ENCODE data around the gene SFXN5. TPM values are rescaled to one million over a fixed set of nuclear protein-coding genes. Genes with fewer than 3 reads are reported as not detected.

The SFXN5 gene
- total RNA-seq, 1 experiment from 2014 or later = 22.0 TPM

DNA sequence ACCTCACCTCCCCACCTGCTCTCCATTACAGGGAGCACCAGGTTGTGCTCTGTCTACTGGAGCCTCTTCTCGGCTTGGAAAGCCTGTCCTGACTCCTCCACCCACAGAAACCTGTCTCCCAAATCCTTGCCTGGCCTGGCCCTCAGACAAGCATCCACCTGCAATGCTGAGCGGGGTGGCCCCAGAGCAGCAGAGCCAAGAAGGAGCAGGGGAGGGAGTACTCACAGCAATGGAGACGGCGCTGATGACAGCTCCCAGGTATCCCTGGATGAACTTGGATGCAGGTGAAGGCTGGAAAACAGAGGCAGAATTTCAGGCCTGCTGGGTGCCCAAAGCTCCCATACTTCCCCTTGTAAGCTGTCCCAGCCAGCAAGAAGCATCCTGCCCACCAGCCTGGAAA is 72.8 kb downstream of the SFXN5 start:
- H3K4me1 ChIP-seq (ENCODE audit: insufficient read depth, low read length) = peaks cover 12% of the 10 kb centered on the region
- no peaks in the 10 kb centered on the region for H3K9me2 ChIP-seq (replicated peaks; ENCODE audit: low read length)
- no peaks in the 10 kb centered on the region for H3K79me2 ChIP-seq (ENCODE audit: low read length)
- CTCF ChIA-PET = no interaction called here
- no peaks in the 10 kb centered on the region for H4K20me1 ChIP-seq (ENCODE audit: low read length)
- no peaks in the 10 kb centered on the region for H3K9me3 ChIP-seq (ENCODE audit: low read length)
- no peak overlapping the region for H2AFZ ChIP-seq (ENCODE audit: low read length)
- H3K4me3 ChIP-seq (ENCODE audit: low read length) = no peak overlapping the region
- no peak overlapping the region for H3K9ac ChIP-seq (ENCODE audit: low read length)
- H3F3A ChIP-seq (ENCODE audit: low read length, unreplicated experiment) = no peaks in the 10 kb centered on the region
- TF ChIP-seq EZH2phosphoT487 (IDR thresholded peaks at IDR 0.05; ENCODE audit: borderline replicate concordance, low read length) (no peak), EZH2 (IDR thresholded peaks at IDR 0.05; ENCODE audit: low read length, unreplicated experiment) (no peak)
- TF ChIP-seq, protein P1, sequence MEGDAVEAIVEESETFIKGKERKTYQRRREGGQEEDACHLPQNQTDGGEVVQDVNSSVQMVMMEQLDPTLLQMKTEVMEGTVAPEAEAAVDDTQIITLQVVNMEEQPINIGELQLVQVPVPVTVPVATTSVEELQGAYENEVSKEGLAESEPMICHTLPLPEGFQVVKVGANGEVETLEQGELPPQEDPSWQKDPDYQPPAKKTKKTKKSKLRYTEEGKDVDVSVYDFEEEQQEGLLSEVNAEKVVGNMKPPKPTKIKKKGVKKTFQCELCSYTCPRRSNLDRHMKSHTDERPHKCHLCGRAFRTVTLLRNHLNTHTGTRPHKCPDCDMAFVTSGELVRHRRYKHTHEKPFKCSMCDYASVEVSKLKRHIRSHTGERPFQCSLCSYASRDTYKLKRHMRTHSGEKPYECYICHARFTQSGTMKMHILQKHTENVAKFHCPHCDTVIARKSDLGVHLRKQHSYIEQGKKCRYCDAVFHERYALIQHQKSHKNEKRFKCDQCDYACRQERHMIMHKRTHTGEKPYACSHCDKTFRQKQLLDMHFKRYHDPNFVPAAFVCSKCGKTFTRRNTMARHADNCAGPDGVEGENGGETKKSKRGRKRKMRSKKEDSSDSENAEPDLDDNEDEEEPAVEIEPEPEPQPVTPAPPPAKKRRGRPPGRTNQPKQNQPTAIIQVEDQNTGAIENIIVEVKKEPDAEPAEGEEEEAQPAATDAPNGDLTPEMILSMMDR (conservative IDR thresholded peaks at IDR 0.05; ENCODE audit: low read depth, low read length) = no peak
- intact Hi-C loops (cut with micrococcal nuclease) = no loop called here
- no peak for DNase-seq
- no peak overlapping the region for H3K27ac ChIP-seq (ENCODE audit: low read length)
- no peaks in the 10 kb centered on the region for H3K36me3 ChIP-seq (ENCODE audit: low read depth, low read length)
- BruUV-seq (replicated peaks) = no TSS peak
- POLR2A ChIA-PET (ENCODE audit: unreplicated experiment) = no interaction called here
- H3K4me2 ChIP-seq (ENCODE audit: low read length) = no peak overlapping the region
- no peak for ATAC-seq
- H3K27me3 ChIP-seq (ENCODE audit: low read length) = no peaks in the 10 kb centered on the region

DNA sequence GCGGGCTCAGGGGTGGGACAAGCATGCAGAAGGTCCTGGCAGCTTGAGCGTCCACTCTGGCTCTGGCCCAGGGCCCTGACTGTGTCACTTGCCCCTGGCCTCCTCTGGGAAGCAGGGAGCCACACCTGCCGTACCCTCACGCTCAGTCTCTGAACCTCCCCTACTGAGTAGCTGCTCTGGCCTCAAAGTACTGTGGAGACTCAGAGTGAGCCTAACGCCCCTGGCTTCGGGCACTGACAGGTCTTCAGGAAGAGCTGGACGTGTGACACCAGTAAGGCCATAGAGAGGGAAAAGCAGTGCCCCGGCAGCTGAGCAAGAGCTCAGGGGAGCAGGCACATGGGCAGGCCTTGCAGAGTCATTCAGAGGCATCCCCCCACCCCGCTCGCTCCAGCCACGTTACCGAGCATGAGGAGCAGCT is 73.3 kb downstream of the SFXN5 start:
- ATAC-seq (no peak), DNase-seq (no peak)
- H2AFZ ChIP-seq (ENCODE audit: low read length) = no peak overlapping the region
- intact Hi-C loops (cut with micrococcal nuclease) = no loop called here
- H3K9me2 ChIP-seq (replicated peaks; ENCODE audit: low read length) = no peaks in the 10 kb centered on the region
- peaks cover 12% of the 10 kb centered on the region for H3K4me1 ChIP-seq (ENCODE audit: insufficient read depth, low read length)
- H3K27ac ChIP-seq (ENCODE audit: low read length) = no peak overlapping the region
- ChIA-PET POLR2A (ENCODE audit: unreplicated experiment) (no interaction called here), CTCF (no interaction called here)
- H4K20me1 ChIP-seq (ENCODE audit: low read length) = no peaks in the 10 kb centered on the region
- no TSS peak for BruUV-seq (replicated peaks)
- no peak overlapping the region for H3K9ac ChIP-seq (ENCODE audit: low read length)
- no peaks in the 10 kb centered on the region for H3K79me2 ChIP-seq (ENCODE audit: low read length)
- no peaks in the 10 kb centered on the region for H3K27me3 ChIP-seq (ENCODE audit: low read length)
- H3K36me3 ChIP-seq (ENCODE audit: low read depth, low read length) = no peaks in the 10 kb centered on the region
- H3K4me3 ChIP-seq (ENCODE audit: low read length) = no peak overlapping the region
- TF ChIP-seq EZH2 (IDR thresholded peaks at IDR 0.05; ENCODE audit: low read length, unreplicated experiment) (no peak), EZH2phosphoT487 (IDR thresholded peaks at IDR 0.05; ENCODE audit: borderline replicate concordance, low read length) (no peak)
- H3K9me3 ChIP-seq (ENCODE audit: low read length) = no peaks in the 10 kb centered on the region
- H3K4me2 ChIP-seq (ENCODE audit: low read length) = no peak overlapping the region
- no peaks in the 10 kb centered on the region for H3F3A ChIP-seq (ENCODE audit: low read length, unreplicated experiment)

DNA sequence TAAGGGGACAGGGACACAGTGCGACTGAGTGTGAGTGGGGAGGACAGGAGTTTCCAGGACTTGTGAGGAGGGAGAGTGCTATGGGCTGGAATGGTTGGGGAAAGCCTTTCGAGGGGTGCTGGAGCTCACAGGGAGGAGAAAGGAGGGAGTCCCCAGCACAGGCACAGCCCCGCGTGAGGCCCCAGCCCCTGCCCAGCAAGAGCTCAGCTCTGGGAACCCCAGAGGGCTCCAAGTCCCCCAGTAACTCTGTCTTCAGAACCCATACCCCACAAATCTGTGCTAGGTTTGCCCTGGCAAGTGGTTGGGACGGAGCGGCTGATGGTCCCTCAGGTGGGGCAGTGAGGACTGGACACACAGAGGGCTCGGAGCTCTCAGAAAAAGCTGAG is 75.4 kb downstream of the SFXN5 start:
- POLR2A ChIA-PET (ENCODE audit: unreplicated experiment) = interaction anchor here (0.6 kb wide), 1 partner anchor 272 kb away, joined by 3 read pairs; no protein-coding TSS in a partner anchor
- Histone ChIP-seq H2AFZ (ENCODE audit: low read length) (no peak overlapping the region), H3K9me3 (ENCODE audit: low read length) (no peaks in the 10 kb centered on the region)

More for the DNA sequence above, 75.4 kb downstream of the SFXN5 start:
- Histone ChIP-seq H3K4me2 (ENCODE audit: low read length) (no peak overlapping the region), H4K20me1 (ENCODE audit: low read length) (no peaks in the 10 kb centered on the region), H3K9me2 (replicated peaks; ENCODE audit: low read length) (no peaks in the 10 kb centered on the region), H3K27ac (ENCODE audit: low read length) (no peak overlapping the region), H3K4me3 (ENCODE audit: low read length) (no peak overlapping the region), H3K36me3 (ENCODE audit: low read depth, low read length) (no peaks in the 10 kb centered on the region), H3K27me3 (ENCODE audit: low read length) (no peaks in the 10 kb centered on the region), H3K4me1 (ENCODE audit: insufficient read depth, low read length) (peaks cover 12% of the 10 kb centered on the region), H3K79me2 (ENCODE audit: low read length) (no peaks in the 10 kb centered on the region), H3K9ac (ENCODE audit: low read length) (no peak overlapping the region), H3F3A (ENCODE audit: low read length, unreplicated experiment) (no peaks in the 10 kb centered on the region)
- ATAC-seq (no peak), DNase-seq (no peak)
- intact Hi-C loops (cut with micrococcal nuclease) = no loop called here
- BruUV-seq (replicated peaks) = no TSS peak
- CTCF ChIA-PET = interaction anchor here (0.6 to 0.7 kb wide), 2 partner anchors 22 to 68 kb away, joined by 3 to 5 read pairs; no protein-coding TSS in a partner anchor
- TF ChIP-seq EZH2phosphoT487 (IDR thresholded peaks at IDR 0.05; ENCODE audit: borderline replicate concordance, low read length) = no peak
- TF ChIP-seq EZH2 (IDR thresholded peaks at IDR 0.05; ENCODE audit: low read length, unreplicated experiment) = no peak
- TF ChIP-seq, protein P1 (conservative IDR thresholded peaks at IDR 0.05; ENCODE audit: low read depth, low read length) = no peak
